Smooth muscle cell (in vitro differentiated cells): ENCODE data around the gene HOXA6. TPM values are rescaled to one million over a fixed set of nuclear protein-coding genes. Genes with fewer than 3 reads are reported as not detected.

Experiments used
- DNase-seq: peaks from one replicate; lab custom pipeline; 2025; ENCODE audit not compliant: unreplicated experiment; lab: John Stamatoyannopoulos, UW
- H2AFZ ChIP-seq: fragments of 200-600 bp; sonication (generic); 2 replicates; pipeline ENCODE4 v1.6.0; 2016; ENCODE audit warnings: antibody characterized with exemption, low read depth, mild to moderate bottlenecking
- H3F3A ChIP-seq: fragments of 200-600 bp; sonication (generic); 2 replicates; pipeline ENCODE4 v1.6.0; 2017; ENCODE audit warnings: antibody characterized with exemption, low read depth
- H3K27ac ChIP-seq: fragments of 200-600 bp; sonication (generic); 2 replicates; pipeline ENCODE4 v1.5.1; 2016; ENCODE audit warnings: low read depth, mild to moderate bottlenecking
- H3K27me3 ChIP-seq: fragments of 200-600 bp; sonication (generic); 2 replicates; pipeline ENCODE4 v1.6.1; 2016; ENCODE audit warnings: low read depth, mild to moderate bottlenecking
- H3K36me3 ChIP-seq: fragments of 200-600 bp; sonication (generic); 2 replicates; pipeline ENCODE4 v1.5.1; 2016; ENCODE audit warnings: low read depth
- H3K4me1 ChIP-seq: fragments of 200-600 bp; sonication (generic); 2 replicates; pipeline ENCODE4 v1.5.1; 2016; ENCODE audit warnings: low read depth
- H3K4me2 ChIP-seq: fragments of 200-600 bp; sonication (generic); 2 replicates; pipeline ENCODE4 v1.6.0; 2016; ENCODE audit warnings: mild to moderate bottlenecking
- H3K4me3 ChIP-seq: fragments of 200-600 bp; sonication (generic); 2 replicates; pipeline ENCODE4 v1.5.1; 2016; ENCODE audit warnings: mild to moderate bottlenecking
- H3K79me2 ChIP-seq: fragments of 200-600 bp; sonication (generic); 2 replicates; pipeline ENCODE4 v1.6.0; 2016; ENCODE audit warnings: low read depth, mild to moderate bottlenecking
- H3K9ac ChIP-seq: fragments of 200-600 bp; sonication (generic); 2 replicates; pipeline ENCODE4 v1.6.0; 2016; ENCODE audit warnings: low read depth
- H3K9me3 ChIP-seq: fragments of 200-600 bp; sonication (generic); replicated peaks from 2 replicates; pipeline ENCODE4 v1.5.1; 2016; ENCODE audit warnings: low read depth
- H4K20me1 ChIP-seq: fragments of 200-600 bp; sonication (generic); 2 replicates; pipeline ENCODE4 v1.6.0; 2016; ENCODE audit warnings: low read depth
- WGBS: methylation state at CpG from one replicate; pipeline ENCODE4 v1.1.7; 2016; ENCODE audit warnings: low lambda C conversion rate; 5-methylcytosine and 5-hydroxymethylcytosine counted together
- polyA plus RNA-seq: library from polyadenylated mRNA; unstranded; fragments of >200 nt; fragmentation: Nextera tagmentation; extraction: Ambion mirVana; gene quantifications from 2 replicates; pipeline ENCODE4 v1.2.1, GENCODE V29; 2016
- total RNA-seq: library from RNA; depleted of rRNA; stranded (reverse); fragments of >200 nt; gene quantifications from 2 replicates; pipeline ENCODE4 v1.2.3, GENCODE V29; 2014
- TF ChIP-seq, protein P1 (sequence below): fragments of 200-600 bp; sonication (generic); IDR thresholded peaks from 2 replicates; pipeline ENCODE4 v1.5.1; 2017; ENCODE audit warnings: borderline replicate concordance, mild to moderate bottlenecking, antibody characterized with exemption; ENCODE audit not compliant: insufficient read depth, poor library complexity, severe bottlenecking

HOXA6 gene
- total and polyA plus RNA-seq, 2 experiments from 2014 or later = 0.56 to 0.58 TPM

- no peaks in the 10 kb centered on the region for H3F3A ChIP-seq
- no peaks in the 10 kb centered on the region for H3K36me3 ChIP-seq
- no peak overlapping the region for H3K27ac ChIP-seq
- no peak for DNase-seq
- WGBS = 70% methylated on average over 9 of the region's 10 CpGs
- no peak overlapping the region for H2AFZ ChIP-seq
- H3K9me3 ChIP-seq = no peaks in the 10 kb centered on the region
- no peaks in the 10 kb centered on the region for H3K4me1 ChIP-seq
- H3K27me3 ChIP-seq = peaks cover 99% of the 10 kb centered on the region
- TF ChIP-seq, protein P1, sequence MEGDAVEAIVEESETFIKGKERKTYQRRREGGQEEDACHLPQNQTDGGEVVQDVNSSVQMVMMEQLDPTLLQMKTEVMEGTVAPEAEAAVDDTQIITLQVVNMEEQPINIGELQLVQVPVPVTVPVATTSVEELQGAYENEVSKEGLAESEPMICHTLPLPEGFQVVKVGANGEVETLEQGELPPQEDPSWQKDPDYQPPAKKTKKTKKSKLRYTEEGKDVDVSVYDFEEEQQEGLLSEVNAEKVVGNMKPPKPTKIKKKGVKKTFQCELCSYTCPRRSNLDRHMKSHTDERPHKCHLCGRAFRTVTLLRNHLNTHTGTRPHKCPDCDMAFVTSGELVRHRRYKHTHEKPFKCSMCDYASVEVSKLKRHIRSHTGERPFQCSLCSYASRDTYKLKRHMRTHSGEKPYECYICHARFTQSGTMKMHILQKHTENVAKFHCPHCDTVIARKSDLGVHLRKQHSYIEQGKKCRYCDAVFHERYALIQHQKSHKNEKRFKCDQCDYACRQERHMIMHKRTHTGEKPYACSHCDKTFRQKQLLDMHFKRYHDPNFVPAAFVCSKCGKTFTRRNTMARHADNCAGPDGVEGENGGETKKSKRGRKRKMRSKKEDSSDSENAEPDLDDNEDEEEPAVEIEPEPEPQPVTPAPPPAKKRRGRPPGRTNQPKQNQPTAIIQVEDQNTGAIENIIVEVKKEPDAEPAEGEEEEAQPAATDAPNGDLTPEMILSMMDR = no peak
- H3K4me2 ChIP-seq = peak overlapping the region; percentile 91
- no peaks in the 10 kb centered on the region for H4K20me1 ChIP-seq
- no peak overlapping the region for H3K4me3 ChIP-seq
- H3K9ac ChIP-seq = no peak overlapping the region
- no peaks in the 10 kb centered on the region for H3K79me2 ChIP-seq
Observed at GRCh38 chr7:27154369-27154768, 6.8 kb upstream of the HOXA6 start.

DNA sequence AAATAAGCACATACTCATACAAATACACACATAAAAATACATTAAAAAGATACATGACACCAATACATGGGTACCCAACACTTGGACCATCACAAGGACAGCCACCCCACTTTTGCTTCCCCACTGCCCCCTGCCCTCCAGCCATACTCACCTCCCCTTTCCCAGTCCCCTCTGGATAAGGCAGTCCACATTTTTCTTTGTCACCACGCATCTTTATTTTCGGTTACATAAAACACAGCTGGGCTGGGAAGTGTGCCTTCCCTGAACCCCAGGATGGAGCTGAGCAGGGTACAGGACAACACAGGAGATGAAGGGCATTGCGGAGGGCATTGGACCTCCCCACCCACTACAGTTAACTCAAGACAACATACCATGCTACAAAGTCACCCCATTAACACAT lies 6.0 kb upstream of the HOXA6 start:
- H3K36me3 ChIP-seq = no peaks in the 10 kb centered on the region
- H3K9me3 ChIP-seq = no peaks in the 10 kb centered on the region
- H3K4me2 ChIP-seq = no peak overlapping the region
- no peaks in the 10 kb centered on the region for H3K79me2 ChIP-seq
- no peak overlapping the region for H3K4me3 ChIP-seq
- WGBS = 77% methylated on average over 3 of the region's 3 CpGs
- H2AFZ ChIP-seq = no peak overlapping the region
- no peaks in the 10 kb centered on the region for H3K4me1 ChIP-seq
- TF ChIP-seq, protein P1 = no peak
- H3F3A ChIP-seq = no peaks in the 10 kb centered on the region
- no peaks in the 10 kb centered on the region for H4K20me1 ChIP-seq
- H3K9ac ChIP-seq = no peak overlapping the region
- H3K27me3 ChIP-seq = peaks cover 99% of the 10 kb centered on the region
- no peak for DNase-seq
- no peak overlapping the region for H3K27ac ChIP-seq

DNA sequence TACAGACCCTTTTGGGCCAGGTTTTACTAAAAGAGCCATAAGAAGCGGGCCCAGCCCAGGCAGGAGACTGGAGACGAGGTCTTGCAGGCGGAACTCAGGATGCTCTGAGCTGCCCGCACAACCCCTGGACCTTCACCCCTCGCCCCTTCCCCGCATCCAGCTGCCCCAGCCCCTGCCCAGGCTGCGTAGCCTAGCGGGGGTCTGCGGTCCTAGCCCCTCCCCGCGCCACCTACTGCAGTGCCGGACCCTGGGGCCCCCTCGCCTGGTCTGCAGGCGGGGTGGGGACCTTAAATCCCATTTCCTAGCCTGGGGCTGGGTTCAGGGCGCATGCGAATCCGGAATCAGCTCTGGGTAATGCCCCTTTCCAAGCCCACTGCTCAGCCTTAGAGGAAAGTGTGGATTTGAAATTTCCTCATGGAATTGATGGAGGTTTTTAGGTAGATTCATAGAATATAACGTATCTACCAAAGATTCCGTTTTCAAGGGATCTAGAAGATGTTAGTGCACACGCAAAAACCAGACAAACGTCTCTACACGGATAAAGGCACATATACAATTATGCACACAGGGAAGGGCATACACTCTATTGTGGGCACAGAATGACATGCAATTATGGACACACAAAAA lies 5.4 kb upstream of the HOXA6 start:
- no peak for DNase-seq
- no peak overlapping the region for H3K27ac ChIP-seq
- no peaks in the 10 kb centered on the region for H3K4me1 ChIP-seq
- no peaks in the 10 kb centered on the region for H4K20me1 ChIP-seq
- H3K36me3 ChIP-seq = no peaks in the 10 kb centered on the region
- WGBS = 36% methylated on average over 16 of the region's 22 CpGs
- no peaks in the 10 kb centered on the region for H3F3A ChIP-seq
- H3K27me3 ChIP-seq = peaks cover 99% of the 10 kb centered on the region
- TF ChIP-seq, protein P1 = no peak
- H3K9ac ChIP-seq = no peak overlapping the region
- H3K9me3 ChIP-seq = no peaks in the 10 kb centered on the region
- H3K79me2 ChIP-seq = no peaks in the 10 kb centered on the region
- peak overlapping the region; percentile 40 for H3K4me3 ChIP-seq
- H2AFZ ChIP-seq = no peak overlapping the region
- H3K4me2 ChIP-seq = peak overlapping the region; percentile 82
